H1 (cell line): Measurements from ENCODE around the gene NELFB. TPM values are rescaled to one million over a fixed set of nuclear protein-coding genes. Genes with fewer than 3 reads are reported as not detected.

ENCODE experiments used
- ATF3 ChIP-seq: IDR thresholded peaks from 2 replicates; pipeline ENCODE4 v1.6.1; 2011; ENCODE audit warnings: low read depth, mild to moderate bottlenecking, low read length; ENCODE audit not compliant: insufficient read depth
- CTCF ChIP-seq, 3 experiments: IDR thresholded peaks; 1 replicate in 2 of 3; 2 replicates in 1 of 3; pipeline versions ENCODE4 v1.5.1 to v1.6.1; 2011; ENCODE audit warnings: low read length in 3 of 3, mild to moderate bottlenecking in 3 of 3, inconsistent platforms in 2 of 3, low read depth in 1 of 3, moderate library complexity in 1 of 3; ENCODE audit not compliant: insufficient read depth in 1 of 3; ENCODE audit errors: control extremely low read depth in 1 of 3
- EP300 ChIP-seq, 2 experiments: IDR thresholded peaks; 1 replicate in 1 of 2; 2 replicates in 1 of 2; pipeline ENCODE4 v1.6.1; 2011 to 2012; ENCODE audit warnings: low read depth in 2 of 2, low read length in 2 of 2, mild to moderate bottlenecking in 2 of 2, borderline replicate concordance in 1 of 2, inconsistent platforms in 1 of 2, moderate library complexity in 1 of 2
- FOSL1 ChIP-seq: IDR thresholded peaks from 2 replicates; pipeline ENCODE4 v1.6.1; 2011; ENCODE audit warnings: mild to moderate bottlenecking, low read depth, low read length, moderate library complexity; ENCODE audit not compliant: insufficient read depth
- MAX ChIP-seq: IDR thresholded peaks from 2 replicates; pipeline ENCODE4 v1.6.1; 2012; ENCODE audit warnings: inconsistent platforms
- NANOG ChIP-seq: IDR thresholded peaks from 2 replicates; pipeline ENCODE4 v1.6.1; 2011; ENCODE audit warnings: low read length, low read depth, mild to moderate bottlenecking, inconsistent platforms; ENCODE audit not compliant: insufficient read depth, poor library complexity, severe bottlenecking
- SP2 ChIP-seq: IDR thresholded peaks from 2 replicates; pipeline ENCODE4 v1.6.1; 2012; ENCODE audit warnings: mild to moderate bottlenecking, low read length, inconsistent platforms
- TBP ChIP-seq: IDR thresholded peaks from 2 replicates; pipeline ENCODE4 v1.6.1; 2011; ENCODE audit warnings: low read depth, low read length, improper control_type of control experiment
- polyA plus RNA-seq, 7 experiments: library from polyadenylated mRNA; depleted of rRNA in 3 of 7; stranded (reverse) in 5 of 7; unstranded in 2 of 7; fragments of >200 nt in 5 of 7; fragments of 200-250 nt in 2 of 7; gene quantifications; 1 replicate in 5 of 7; 2 replicates in 1 of 7; 4 replicates in 1 of 7; pipeline versions ENCODE4 v1.2.1 to v1.2.3, GENCODE V29; 2011 to 2013; ENCODE audit warnings: missing spikeins in 2 of 7, mixed read lengths in 2 of 7
- total RNA-seq: library from RNA; stranded (reverse); fragmentation: NEBNext Ultra II Directional; extraction: Animal tissue kit (Norgen Biotek cat#: 25700); gene quantifications from 2 replicates; pipeline ENCODE4 v1.2.1, GENCODE V29; 2021

NELFB gene
- total and polyA plus RNA-seq, 2 of the 8 experiments (the other 6 are each of a cell fraction or from before 2014, with no cell fraction given) = 57.6 to 78.0 TPM

- TF ChIP-seq CTCF (IDR thresholded peaks at IDR 0.05; ENCODE audit: control extremely low read depth in 1 of 3, insufficient read depth in 1 of 3, low read depth in 1 of 3, low read length in 3 of 3) (no peak), SP2 (no peak), NANOG (no peak), TBP (no peak), FOSL1 (no peak), ATF3 (no peak), MAX (no peak), EP300 (IDR thresholded peaks at IDR 0.05; ENCODE audit: borderline replicate concordance in 1 of 2, low read depth in 2 of 2, low read length in 2 of 2) (no peak)
Observed at GRCh38 chr9:137251490-137252268, 3.4 kb upstream of the NELFB start (continued).
